Measurements from ENCODE around the gene MCTP1.
A peak's percentile ranks its signal among the peaks of the same experiment; 100 is the strongest.
"Not testable (repeated sequence)": the region's sequence is repeated elsewhere in the genome, so short reads cannot be mapped to it uniquely, and the experiment has no call there.

MCTP1 gene

DNA sequence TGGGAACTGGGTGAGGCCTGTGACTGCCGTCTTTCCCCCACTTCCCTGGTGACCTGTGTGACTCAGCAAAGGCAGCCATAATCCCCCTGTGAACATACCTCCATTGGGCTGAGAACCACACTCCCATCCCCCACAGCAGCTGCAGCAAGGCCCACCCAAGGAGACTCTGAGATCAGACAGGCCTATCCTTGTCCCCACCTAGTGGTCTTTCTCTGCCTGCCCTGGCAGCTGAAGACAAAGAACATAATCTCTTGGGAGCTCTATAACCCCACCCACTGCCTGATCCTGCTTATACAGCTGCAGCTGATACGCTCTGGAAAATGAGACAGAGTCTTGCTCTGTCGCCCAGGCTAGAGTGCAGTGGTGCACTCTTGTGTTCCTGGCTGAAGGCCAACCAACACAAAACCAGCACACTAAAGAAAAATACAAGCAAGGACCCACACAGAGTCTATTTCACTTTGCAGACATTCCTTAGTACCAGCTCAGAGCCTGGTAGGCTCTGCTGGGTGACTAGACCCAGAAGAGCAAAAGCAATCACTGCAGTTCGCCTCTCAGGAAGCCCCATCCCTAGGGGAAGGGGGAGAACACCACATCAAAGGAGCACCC lies 106.7 kb downstream of the MCTP1 start:
- DNase-seq, result peak; percentile 40

DNA sequence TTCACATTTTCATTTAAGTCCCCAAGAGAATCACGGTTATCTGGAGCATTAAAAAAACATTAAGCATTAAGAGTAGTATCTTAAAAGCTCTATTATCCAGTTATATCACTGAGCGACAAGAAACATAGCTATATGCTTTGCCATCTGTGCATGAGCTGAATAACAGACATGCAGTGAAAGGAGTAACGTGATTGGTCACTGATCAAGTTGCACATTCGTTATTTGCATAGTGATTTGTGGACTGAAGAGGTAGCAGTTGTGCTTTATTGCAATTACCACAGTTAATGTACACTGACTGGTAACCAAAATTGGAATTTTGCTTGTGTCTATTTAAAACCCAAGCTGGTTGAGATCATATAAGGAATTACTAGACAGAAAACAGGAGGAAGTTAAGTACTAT lies 107.4 kb downstream of the MCTP1 start:
- DNase-seq, result no peak

DNA sequence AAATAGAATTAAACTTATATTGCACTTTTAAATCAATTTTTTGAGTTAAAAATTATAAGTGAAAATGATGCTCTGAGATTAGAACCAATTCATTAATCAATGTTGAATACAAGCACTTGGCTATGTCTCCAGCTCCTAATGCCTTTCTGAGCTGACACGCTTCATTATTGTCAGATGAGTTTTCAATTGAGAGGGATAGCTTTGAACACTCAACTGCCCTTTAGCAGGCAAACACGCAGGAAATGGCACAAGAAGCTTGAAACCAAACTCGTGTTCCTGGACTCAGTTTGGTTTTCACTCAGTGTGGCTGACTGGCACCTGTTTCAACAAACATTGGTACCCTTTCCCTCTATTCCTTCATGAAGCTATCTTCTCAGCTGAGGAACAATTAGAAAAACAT lies 109.8 kb downstream of the MCTP1 start:
- DNase-seq, result no peak

DNA sequence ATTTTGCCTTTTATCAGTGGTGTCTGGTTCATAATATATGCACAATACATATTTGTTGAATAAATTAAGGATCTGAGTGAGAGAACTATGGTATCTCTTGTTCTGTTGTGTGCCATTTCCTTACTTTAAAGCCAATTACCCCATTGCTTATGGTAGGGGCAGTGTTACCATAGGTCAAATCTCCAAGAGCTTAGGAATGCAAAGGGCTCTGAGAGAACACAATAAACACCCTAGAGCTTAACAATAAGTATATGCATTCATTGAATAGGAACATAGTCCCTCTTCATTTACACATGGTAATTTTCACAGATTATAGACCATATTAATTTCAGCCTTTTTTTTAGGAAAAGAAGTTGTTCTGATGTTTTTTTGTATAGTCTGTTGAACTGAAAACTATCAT lies 112.2 kb downstream of the MCTP1 start:
- DNase-seq, result no peak

DNA sequence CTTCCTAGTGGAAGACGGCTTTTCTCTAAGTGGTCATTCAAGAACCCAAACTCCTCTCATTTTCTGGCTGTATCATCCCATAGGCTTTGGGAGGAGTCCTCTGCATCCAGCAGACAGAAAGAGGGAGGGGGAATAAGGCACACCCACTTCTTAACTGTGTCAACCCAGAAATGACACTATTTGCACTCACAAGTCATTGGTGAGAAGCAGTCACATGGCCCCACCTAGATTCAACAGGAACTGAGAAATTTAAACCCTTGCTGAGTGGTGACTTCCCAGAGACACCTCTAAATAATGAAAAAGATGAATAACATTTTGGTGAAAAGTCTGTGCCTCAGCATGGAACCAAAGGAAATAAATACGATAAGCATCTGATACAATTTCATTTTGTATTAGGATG lies 120.0 kb downstream of the MCTP1 start:
- DNase-seq, result no peak

DNA sequence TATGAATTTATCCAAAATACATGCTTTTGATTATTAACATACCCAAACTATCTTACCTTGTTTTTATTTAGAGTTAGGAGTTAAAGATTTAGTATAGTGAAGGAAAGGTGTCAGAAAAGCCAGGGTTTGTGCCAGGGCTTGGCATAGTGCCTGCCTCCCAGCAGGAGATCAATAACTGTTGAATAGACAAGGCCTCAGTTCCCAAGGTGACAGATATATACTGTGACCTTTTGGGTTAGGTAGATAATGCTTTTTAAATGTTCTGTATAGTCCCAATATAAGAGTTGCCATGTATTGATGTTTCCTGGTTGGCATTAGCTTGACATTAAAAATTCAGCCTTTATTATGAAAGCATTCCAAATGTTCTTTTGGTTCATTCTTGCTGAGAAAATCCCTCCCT lies 121.8 kb downstream of the MCTP1 start:
- peak; percentile 10 for DNase-seq

DNA sequence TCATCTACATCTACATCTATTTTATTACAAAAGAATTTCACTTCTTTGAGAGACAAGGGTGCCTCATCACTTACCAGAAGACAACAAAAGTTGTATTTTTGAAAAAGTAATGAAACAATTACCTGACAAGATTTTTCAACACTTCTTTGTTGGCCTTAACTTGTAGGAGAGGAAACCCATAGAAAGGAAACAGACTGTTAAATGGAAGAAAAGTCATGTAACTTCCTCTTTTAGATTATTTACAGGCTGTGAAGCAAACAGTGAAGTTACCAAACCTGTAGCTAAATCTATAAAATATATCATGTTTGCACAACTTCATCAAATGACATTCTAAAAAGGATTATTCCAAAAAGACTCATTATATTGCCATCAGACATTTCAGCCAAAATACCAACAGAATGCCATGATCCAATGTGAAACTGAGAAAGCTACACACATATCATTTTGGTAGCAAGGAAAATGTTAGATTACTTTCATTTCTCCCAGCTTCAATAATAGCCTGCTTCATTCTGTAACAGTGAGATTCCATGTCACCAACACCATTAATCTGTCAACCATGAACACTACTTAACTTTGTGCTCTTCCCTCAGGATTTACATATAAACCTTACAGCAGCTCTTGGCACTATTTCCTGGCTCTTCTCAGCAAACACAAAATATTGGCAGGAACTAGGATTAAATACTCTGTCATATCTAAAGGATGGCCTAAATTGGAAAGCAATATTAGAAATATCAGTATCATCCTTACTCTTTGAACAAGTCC lies 122.5 kb downstream of the MCTP1 start:
- DNase-seq, result peak; percentile 27

DNA sequence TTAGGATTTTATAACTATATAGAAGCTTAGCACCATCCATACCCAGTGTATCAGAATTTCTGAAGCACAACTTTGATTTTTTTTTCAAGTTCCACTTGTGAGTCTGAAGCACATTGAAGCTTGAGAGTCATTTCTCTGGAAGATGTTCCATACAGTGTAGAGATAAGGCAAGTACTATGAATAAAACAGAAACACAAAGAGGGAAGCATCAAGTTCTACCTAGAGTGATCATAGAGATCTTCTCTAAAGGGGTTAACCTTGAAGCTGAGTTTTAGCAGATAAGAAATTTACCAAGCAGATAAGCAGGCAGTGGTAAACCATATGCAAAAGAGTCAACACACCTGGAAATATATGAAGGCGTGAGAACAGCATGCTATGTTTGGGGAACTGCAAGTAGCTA lies 125.3 kb downstream of the MCTP1 start:
- no peak for DNase-seq

DNA sequence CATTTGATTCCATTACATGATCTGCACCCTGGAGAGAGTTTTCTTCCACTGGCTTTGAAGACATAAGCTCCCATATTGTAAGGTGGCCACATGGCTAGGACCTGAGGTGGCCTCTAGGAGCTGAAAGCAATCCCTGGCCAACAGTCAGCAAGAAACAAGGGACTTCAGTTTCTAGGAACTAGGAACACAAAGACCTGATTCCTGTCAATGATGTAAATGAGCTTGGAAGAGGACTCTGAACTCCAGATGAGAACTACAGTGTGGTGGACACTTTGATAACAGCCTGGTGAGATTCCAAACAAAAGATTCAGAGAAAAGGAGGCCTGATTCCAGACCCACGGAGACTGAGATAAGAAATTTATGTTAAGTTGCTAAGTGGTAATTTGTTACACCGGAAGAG lies 129.0 kb downstream of the MCTP1 start:
- no peak for DNase-seq

DNA sequence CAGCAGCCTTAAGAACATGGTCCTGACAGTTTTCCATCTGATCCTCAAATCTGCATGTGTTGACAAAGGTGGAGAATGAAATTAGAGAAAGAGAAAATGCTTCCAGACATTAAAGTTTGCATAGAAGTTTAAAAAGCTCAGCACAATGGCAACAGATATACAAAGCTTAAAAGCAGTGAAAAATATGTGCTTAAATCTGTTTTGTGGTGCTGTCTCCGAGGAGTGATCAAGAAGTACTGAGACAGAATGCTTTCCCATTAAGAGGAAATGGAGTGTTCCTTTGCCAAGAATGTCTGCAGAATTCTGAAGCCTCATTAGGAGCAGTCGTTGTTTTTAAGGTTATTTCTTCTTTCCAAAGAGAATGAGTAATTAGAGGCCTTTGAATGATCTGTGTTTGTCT lies 131.4 kb downstream of the MCTP1 start:
- no peak for DNase-seq

DNA sequence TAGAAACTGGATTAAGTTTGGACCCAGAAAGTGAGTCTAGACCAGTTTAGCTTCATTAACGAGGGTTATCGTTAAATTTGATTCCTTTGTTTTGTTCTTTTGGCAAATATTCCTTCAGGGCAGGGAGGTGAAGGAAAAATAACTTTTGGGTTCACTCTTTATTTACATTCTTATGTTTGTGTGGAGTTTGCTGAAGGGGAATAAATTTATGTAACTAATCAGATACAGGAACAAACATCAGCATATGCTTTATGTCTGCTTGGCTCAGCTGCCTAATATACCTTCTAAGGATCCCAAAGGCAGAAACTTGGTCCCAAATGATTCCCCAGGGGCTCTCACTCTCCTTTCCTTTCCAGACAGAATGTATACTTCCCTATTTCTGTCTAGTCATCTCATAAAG lies 132.4 kb downstream of the MCTP1 start:
- DNase-seq, result no peak

DNA sequence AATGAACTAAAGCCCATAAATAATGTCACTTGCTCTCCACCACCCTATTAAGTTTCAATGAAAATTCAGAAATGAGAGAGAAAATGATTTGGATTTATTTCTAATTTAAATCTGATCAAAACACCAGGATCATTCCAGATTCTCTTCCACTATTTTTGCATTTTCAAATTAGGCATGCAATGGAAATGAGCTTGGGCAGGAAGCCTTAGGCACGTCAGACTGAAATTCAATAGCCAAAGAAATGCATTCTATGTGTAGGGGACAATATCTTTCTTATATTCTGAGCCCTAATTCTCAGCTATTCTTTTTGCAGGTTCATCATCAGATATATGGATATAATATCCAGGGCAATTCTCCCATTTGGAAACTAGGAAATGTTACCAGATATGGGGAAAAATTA lies 132.8 kb downstream of the MCTP1 start:
- no peak for DNase-seq

DNA sequence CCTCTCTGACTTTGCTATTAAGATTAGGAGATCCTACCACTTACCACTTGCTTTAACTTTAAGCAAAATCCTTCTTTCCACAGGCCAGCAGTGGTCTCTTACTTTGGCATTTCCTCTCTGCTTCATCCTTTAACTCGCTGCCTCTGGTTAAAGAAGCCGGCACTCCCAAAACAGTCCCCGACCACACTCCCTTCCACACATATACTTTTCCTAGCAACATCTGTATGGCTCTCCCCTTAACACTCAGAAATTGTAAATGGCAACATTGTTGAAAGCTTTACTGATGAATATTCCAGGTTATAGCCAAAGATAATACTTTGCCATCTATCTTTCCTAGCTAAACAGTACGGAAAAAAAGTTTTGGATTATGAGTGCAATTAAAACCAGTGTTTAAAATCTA lies 133.2 kb downstream of the MCTP1 start:
- no peak for DNase-seq

DNA sequence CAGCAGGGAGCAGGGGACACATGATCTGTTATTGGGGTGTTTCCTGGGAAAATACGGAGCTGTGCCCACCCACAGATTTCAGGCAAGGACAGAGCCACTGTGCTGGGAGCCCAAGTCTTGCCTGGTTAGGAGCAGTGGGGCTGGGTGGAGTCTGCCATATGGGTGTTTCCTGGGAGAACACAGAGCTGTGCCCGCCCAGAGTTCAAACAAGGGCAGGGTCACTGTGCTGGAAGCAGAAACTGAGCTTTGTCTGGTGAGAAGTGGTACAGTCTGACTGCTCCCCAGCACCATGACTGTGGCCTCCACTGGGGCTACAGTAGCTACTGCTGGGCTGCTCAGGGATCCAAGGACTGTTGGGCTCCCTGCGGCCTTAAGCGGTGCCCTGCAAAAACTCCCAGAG lies 135.5 kb downstream of the MCTP1 start:
- DNase-seq, result no peak

DNA sequence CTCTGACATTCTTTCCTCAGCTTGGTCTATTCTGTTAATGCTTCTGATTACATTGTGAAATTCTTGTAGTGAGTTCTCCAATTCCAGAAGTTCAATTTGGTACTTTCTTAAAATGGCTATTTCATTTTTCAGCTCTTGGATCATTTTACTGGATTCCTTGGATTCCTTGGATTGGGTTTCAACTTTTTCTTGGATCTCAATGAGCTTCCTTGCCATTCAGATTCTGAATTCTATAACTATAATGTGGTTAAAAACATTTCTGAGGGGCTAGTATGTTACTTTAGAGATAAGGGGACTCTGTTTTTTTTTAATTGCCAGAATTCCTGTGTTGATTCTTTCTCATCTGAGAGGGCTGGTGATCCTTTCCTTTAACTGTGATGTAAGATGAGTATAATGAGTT lies 136.4 kb downstream of the MCTP1 start:
- no peak for DNase-seq

DNA sequence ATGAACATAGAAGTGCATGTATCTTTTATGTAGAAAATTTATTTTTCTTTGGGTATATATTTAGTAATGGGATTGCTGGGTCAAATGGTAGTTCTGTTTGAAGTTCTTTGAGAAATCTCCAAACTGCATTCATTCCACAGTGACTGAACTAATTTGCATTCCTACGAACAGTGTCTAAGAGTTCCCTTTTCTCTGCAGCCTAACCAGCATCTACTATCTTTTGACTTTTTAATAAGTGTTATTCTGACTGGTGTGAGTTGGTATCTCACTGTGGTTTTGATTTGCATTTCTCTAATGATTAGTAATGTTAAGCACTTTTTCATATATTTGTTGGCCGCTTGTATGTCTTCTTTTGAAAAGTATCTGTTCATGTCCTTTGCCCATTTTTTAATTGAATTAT lies 141.0 kb downstream of the MCTP1 start:
- not testable (repeated sequence) for DNase-seq

DNA sequence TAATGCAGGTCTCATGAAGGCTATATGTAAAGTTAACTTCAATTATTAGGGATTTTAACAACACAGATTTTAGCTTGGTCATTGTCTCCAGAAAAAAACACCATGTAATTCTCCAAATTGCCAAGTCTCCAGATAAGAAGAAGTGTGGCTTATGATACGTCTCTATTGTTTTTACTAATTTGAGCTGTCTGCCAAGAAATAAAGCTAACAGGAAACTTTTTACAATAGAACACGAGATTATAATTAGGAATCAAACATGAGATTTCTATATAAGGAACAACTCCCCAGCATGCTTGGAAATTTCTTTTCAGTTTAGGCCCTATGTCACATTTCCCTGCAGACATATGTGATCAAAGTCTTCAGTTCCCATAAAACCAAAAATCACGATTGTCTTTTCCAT lies 142.7 kb downstream of the MCTP1 start:
- no peak for DNase-seq

DNA sequence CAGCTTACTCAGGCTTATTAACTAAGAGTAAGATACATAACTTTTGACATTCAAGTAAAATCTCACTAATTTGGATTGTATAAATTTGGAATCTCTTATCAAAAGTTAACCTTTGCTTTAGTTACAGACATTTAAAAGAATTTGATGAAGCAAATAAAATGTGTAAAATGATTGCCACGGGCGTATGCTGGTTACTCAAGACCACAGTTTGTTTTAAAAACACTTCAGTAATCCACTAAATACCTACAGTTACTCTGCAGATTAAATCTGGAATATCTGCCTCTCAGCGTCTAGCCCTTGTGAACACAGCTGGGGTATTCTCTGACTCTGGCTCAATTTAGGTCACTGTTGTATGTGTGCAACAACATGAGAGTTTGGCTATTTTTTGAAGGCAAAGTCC lies 143.8 kb downstream of the MCTP1 start:
- no peak for DNase-seq

DNA sequence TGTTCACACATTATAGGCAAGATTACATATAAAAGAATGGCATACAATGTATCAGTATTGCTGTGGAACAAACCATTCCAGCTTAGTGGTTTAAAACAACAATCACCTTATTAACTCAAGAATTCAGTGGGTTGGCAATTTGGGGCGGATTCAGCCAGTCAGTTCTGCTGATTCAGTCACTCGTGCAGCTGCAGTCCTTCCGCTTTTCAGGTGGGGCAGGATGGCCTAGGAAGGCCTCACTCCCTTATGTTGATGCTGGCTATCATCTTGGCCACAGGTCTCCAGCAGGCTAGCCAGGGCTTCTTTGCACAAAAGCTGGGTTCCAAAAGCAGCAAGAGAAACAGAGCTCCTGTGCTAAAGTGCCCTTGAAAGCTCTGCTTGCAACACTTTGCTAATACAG lies 150.6 kb downstream of the MCTP1 start:
- DNase-seq, result no peak

DNA sequence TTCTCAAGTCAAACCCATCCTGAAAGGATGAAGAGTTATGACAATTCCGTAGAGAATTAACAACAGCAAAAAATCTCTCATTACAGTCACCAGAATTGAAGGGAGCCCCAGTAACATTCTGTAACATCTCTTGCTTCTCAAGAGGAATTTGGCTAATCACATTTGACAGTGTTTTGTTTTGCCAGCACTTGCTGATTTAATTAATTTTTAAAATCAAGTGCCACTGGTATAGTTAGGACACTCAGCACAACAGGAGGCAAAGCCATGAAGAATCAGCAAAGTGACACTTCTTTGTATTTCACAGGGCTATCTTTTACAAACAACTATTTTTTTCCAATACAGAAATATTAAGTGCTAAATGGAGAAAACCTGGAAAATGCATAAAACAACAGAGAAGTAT lies 152.8 kb downstream of the MCTP1 start:
- DNase-seq, result no peak

DNA sequence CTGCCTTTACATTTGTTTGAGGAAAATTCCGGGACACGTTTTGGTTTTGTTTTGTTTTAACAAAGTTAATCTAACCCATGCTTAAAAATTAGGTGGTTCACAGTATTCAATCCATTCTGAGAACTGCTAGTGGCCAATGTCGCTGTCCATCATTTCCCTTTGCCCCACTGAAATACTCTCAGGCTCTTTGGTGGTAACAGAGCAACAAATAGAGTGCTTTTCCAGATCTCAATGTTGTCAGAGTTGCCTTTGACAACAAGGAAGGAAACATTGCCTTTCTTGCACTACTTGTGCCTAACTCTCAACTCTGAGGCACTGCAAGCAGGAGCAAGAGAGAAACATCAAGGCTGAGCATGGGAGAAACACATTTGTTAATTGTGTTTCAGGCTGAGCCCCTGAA lies 154.0 kb downstream of the MCTP1 start:
- DNase-seq, result no peak

DNA sequence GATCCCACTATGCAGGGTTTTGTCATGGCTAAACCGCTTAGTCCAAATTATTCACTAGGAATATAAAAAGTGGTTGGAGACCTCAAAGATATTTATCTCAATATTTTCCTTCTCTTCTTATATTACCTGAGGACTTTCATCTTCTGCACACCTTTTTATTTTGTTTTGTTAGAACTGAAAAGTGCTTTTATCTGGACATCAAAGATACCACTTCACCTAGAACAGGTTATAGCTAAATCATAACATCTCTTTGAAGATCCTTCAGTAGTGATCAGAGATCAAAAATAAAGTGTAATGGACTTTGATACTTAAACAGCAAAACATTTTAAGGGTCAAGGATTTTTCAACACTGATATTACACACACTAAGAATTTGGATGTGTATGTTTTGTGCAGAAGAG lies 160.2 kb downstream of the MCTP1 start:
- no peak for DNase-seq

DNA sequence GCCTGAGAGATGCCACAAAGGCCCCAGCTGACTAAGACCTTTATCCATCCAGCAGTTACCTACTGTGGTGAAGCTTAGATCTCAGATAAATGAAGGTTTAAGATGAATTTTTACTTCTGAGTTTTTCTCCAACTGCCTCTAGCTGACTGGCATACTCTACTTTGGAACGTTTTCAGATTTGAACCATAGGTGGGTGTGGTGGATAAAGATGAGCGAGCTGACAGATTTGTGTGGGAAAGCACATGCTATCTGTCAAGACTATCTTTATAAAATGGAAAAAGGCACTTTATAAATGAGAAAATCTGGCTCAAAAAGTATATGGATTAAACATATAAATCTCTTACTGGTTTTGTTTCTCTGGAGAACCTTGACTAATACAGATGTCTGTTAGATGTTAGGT lies 160.8 kb downstream of the MCTP1 start:
- DNase-seq, result no peak

DNA sequence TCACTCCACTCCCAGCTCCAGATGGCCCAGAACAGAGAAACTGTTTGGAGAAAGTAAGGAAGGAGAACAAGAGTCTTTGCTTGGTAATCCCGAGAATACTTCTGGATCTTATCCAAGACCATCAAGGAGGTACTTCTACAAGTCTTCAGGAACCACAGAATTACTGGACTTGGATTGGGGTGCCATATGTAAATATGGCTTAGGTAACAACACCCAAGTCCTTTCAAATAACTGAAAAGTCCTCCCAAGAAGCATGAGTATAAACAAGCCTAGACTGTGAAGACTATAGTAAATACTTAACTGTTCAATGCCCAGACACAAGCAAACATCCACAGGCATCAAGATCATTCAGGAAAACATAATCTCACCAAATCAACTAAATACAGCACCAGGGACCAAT lies 170.0 kb downstream of the MCTP1 start:
- DNase-seq, result no peak

DNA sequence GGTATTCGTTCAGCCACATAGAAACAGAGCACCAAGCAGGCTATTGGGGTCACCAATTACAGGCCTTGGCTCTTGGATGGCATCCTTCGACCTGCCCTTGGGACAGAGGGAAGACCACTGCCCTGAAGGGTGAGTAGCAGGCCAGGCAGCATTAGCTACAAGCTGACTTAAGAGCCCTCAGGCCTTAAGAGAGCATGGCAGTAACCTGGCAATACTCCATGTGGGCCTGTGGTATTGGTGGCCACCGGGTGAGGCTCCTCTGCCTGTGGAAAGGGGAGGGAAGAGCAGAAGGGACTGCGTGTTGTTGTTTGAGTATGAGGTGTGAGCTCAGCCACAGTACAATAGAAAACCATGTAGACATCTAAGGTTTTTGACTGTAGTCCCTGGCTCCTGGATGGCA lies 170.6 kb downstream of the MCTP1 start:
- DNase-seq, result no peak
